Osteocyte (in vitro differentiated cells): ENCODE measurements around the gene MSLN. TPM values are rescaled to one million over a fixed set of nuclear protein-coding genes. Genes with fewer than 3 reads are reported as not detected.

Source experiments
- DNase-seq: peaks from one replicate; pipeline ENCODE4 v3.0.0; 2021; ENCODE audit warnings: mixed read lengths; ENCODE audit not compliant: unreplicated experiment; ENCODE audit errors: extremely low spot score
- H3K27ac Mint-ChIP-seq: one replicate; pipeline ENCODE4 v1.8.0; 2021; ENCODE audit warnings: mild to moderate bottlenecking, mixed read lengths; ENCODE audit not compliant: unreplicated experiment
- H3K27me3 Mint-ChIP-seq: one replicate; pipeline ENCODE4 v1.8.0; 2021; ENCODE audit warnings: mixed read lengths; ENCODE audit not compliant: unreplicated experiment
- H3K36me3 Mint-ChIP-seq: one replicate; pipeline ENCODE4 v1.8.0; 2021; ENCODE audit warnings: mixed read lengths; ENCODE audit not compliant: unreplicated experiment
- H3K4me1 Mint-ChIP-seq: one replicate; pipeline ENCODE4 v1.8.0; 2021; ENCODE audit warnings: mixed read lengths; ENCODE audit not compliant: unreplicated experiment
- H3K4me3 Mint-ChIP-seq: one replicate; pipeline ENCODE4 v1.8.0; 2021; ENCODE audit warnings: mild to moderate bottlenecking, moderate library complexity, mixed read lengths; ENCODE audit not compliant: unreplicated experiment
- H3K9me3 Mint-ChIP-seq: one replicate; pipeline ENCODE4 v1.8.0; 2021; ENCODE audit warnings: mixed read lengths; ENCODE audit not compliant: unreplicated experiment
- CTCF ChIP-seq: fragments of 200-600 bp; sonication (generic); IDR thresholded peaks from 2 replicates; pipeline ENCODE4 v1.5.0; 2021; ENCODE audit warnings: antibody characterized with exemption, mild to moderate bottlenecking, moderate library complexity
- total RNA-seq: library from RNA; stranded (reverse); gene quantifications from 2 replicates; pipeline ENCODE4 v1.2.1, GENCODE V29; 2021

The MSLN gene
- total RNA-seq, 1 donor from 2014 or later = 0.19 TPM

- Mint-ChIP-seq H3K4me3 (no peak overlapping the region), H3K4me1 (peaks cover 16% of the 10 kb centered on the region), H3K36me3 (no peaks in the 10 kb centered on the region), H3K27ac (no peak overlapping the region), H3K9me3 (no peaks in the 10 kb centered on the region), H3K27me3 (no peaks in the 10 kb centered on the region)
- no peak for TF ChIP-seq CTCF
- no peak for DNase-seq
These were observed 36.8 kb upstream of the MSLN start for GRCh38 chr16:723695-724094.

- Mint-ChIP-seq H3K27me3 (no peaks in the 10 kb centered on the region), H3K27ac (no peak overlapping the region), H3K36me3 (no peaks in the 10 kb centered on the region), H3K9me3 (no peaks in the 10 kb centered on the region), H3K4me3 (no peak overlapping the region), H3K4me1 (peaks cover 13% of the 10 kb centered on the region)
- no peak for TF ChIP-seq CTCF
- DNase-seq = no peak
These were observed 36.1 kb upstream of the MSLN start for GRCh38 chr16:724188-725040.

- no peak for TF ChIP-seq CTCF
- Mint-ChIP-seq H3K9me3 (no peaks in the 10 kb centered on the region), H3K36me3 (no peaks in the 10 kb centered on the region), H3K27ac (no peak overlapping the region), H3K27me3 (no peaks in the 10 kb centered on the region), H3K4me1 (peaks cover 10% of the 10 kb centered on the region), H3K4me3 (no peak overlapping the region)
- DNase-seq = no peak
These were observed 35.5 kb upstream of the MSLN start for GRCh38 chr16:725041-725376.

GRCh38 chr16:725463-726187 lies 34.9 kb upstream of the MSLN start:
- no peaks in the 10 kb centered on the region for H3K9me3 Mint-ChIP-seq
- TF ChIP-seq CTCF = no peak
- H3K4me1 Mint-ChIP-seq = peaks cover 4% of the 10 kb centered on the region
- no peak overlapping the region for H3K27ac Mint-ChIP-seq
- no peaks in the 10 kb centered on the region for H3K27me3 Mint-ChIP-seq
- no peaks in the 10 kb centered on the region for H3K36me3 Mint-ChIP-seq
- H3K4me3 Mint-ChIP-seq = no peak overlapping the region
- DNase-seq = no peak

GRCh38 chr16:726188-726437 lies 34.4 kb upstream of the MSLN start:
- H3K9me3 Mint-ChIP-seq = no peaks in the 10 kb centered on the region
- no peaks in the 10 kb centered on the region for H3K36me3 Mint-ChIP-seq
- no peak for TF ChIP-seq CTCF
- peaks cover 3% of the 10 kb centered on the region for H3K4me1 Mint-ChIP-seq
- DNase-seq = no peak
- H3K4me3 Mint-ChIP-seq = peak overlapping the region; percentile 66
- no peak overlapping the region for H3K27ac Mint-ChIP-seq
- H3K27me3 Mint-ChIP-seq = no peaks in the 10 kb centered on the region
